HG03108 (cell line): ENCODE measurements around the gene DLG5.

Experiments
- ATAC-seq: cut with Tn5 transposase; IDR thresholded peaks from one replicate; pipeline ENCODE4 v1.9.1; 2021; ENCODE audit warnings: moderate library complexity; ENCODE audit not compliant: unreplicated experiment

DLG5 gene

GRCh38 chr10:77915319-77916105 lies 11.0 kb downstream of the DLG5 start:
- no peak for ATAC-seq

- ATAC-seq, result no peak
Observed at GRCh38 chr10:77913090-77913489, 13.5 kb downstream of the DLG5 start.

- no peak for ATAC-seq
Observed at GRCh38 chr10:77912576-77912975, 14.0 kb downstream of the DLG5 start.

GRCh38 chr10:77911535-77912123 lies 14.9 kb downstream of the DLG5 start:
- no peak for ATAC-seq

GRCh38 chr10:77910524-77911145 lies 15.9 kb downstream of the DLG5 start:
- no peak for ATAC-seq

- ATAC-seq, result no peak
Observed at GRCh38 chr10:77909749-77910375, 16.7 kb downstream of the DLG5 start.

GRCh38 chr10:77909021-77909748 lies 17.4 kb downstream of the DLG5 start:
- ATAC-seq, result no peak

GRCh38 chr10:77907900-77908717 lies 18.4 kb downstream of the DLG5 start:
- no peak for ATAC-seq

GRCh38 chr10:77907462-77907861 lies 19.1 kb downstream of the DLG5 start:
- ATAC-seq, result no peak

GRCh38 chr10:77906951-77907421 lies 19.6 kb downstream of the DLG5 start:
- ATAC-seq, result no peak

- no peak for ATAC-seq
Observed at GRCh38 chr10:77905781-77906180, 20.8 kb downstream of the DLG5 start.

GRCh38 chr10:77905086-77905748 lies 21.3 kb downstream of the DLG5 start:
- ATAC-seq, result no peak

- ATAC-seq, result no peak
Observed at GRCh38 chr10:77904100-77904840, 22.3 kb downstream of the DLG5 start.

GRCh38 chr10:77902159-77902558 lies 24.4 kb downstream of the DLG5 start:
- ATAC-seq, result no peak

- ATAC-seq, result no peak
Observed at GRCh38 chr10:77901743-77902142, 24.8 kb downstream of the DLG5 start.

GRCh38 chr10:77899690-77900089 lies 26.9 kb downstream of the DLG5 start:
- no peak for ATAC-seq

- ATAC-seq, result no peak
Observed at GRCh38 chr10:77899080-77899477, 27.5 kb downstream of the DLG5 start.

GRCh38 chr10:77898323-77899079 lies 28.1 kb downstream of the DLG5 start:
- ATAC-seq, result no peak
